ENCODE measurements around the gene EXOC5.

DNA sequence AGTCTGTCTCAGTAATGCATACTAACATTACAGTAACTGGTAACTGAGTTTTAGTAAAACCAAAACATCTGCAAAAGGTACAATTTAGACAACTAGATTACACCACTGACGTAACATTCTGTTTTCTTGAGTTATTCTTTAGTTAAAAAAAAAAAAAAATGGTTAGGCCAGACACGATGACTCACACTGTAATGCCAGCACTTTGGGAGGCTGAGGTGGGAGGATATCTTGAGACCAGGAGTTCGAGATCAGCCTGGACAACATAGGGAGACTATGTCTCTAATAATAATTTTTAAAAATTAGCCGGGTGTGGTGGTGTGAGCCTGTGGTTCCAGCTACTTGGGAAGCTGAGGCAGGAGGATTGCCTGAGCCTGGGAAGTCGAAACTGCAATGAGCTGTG lies 34.2 kb upstream of the EXOC5 start:
- no peak for TF ChIP-seq TARDBP (IDR thresholded peaks at IDR 0.05)
- no peak for TF ChIP-seq PKNOX1 (IDR thresholded peaks at IDR 0.05)
- TF ChIP-seq ELF4 (IDR thresholded peaks at IDR 0.05): no peak
- TF ChIP-seq FOXA1 (IDR thresholded peaks at IDR 0.05): no peak
- TF ChIP-seq SUZ12 (IDR thresholded peaks at IDR 0.05): no peak
- TF ChIP-seq FOXK2 (IDR thresholded peaks at IDR 0.05): no peak
